H1 (cell line): ENCODE measurements around the gene CLIC1. TPM values are rescaled to one million over a fixed set of nuclear protein-coding genes. Genes with fewer than 3 reads are reported as not detected.

ENCODE experiments used
- CHD2 ChIP-seq: IDR thresholded peaks from 2 replicates; pipeline ENCODE4 v1.6.1; 2012; ENCODE audit warnings: low read length, improper control_type of control experiment
- SP2 ChIP-seq: IDR thresholded peaks from 2 replicates; pipeline ENCODE4 v1.6.1; 2012; ENCODE audit warnings: mild to moderate bottlenecking, low read length, inconsistent platforms
- TCF12 ChIP-seq: IDR thresholded peaks from 2 replicates; pipeline ENCODE4 v1.6.1; 2011; ENCODE audit warnings: low read depth, mild to moderate bottlenecking, low read length
- polyA plus RNA-seq, 7 experiments: library from polyadenylated mRNA; depleted of rRNA in 3 of 7; stranded (reverse) in 5 of 7; unstranded in 2 of 7; fragments of >200 nt in 5 of 7; fragments of 200-250 nt in 2 of 7; gene quantifications; 1 replicate in 5 of 7; 2 replicates in 1 of 7; 4 replicates in 1 of 7; pipeline versions ENCODE4 v1.2.1 to v1.2.3, GENCODE V29; 2011 to 2013; ENCODE audit warnings: missing spikeins in 2 of 7, mixed read lengths in 2 of 7
- total RNA-seq: library from RNA; stranded (reverse); fragmentation: NEBNext Ultra II Directional; extraction: Animal tissue kit (Norgen Biotek cat#: 25700); gene quantifications from 2 replicates; pipeline ENCODE4 v1.2.1, GENCODE V29; 2021
- TF ChIP-seq, protein P1 (sequence below): fragments of 300-600 bp; sonication (generic); IDR thresholded peaks from 2 replicates; pipeline ENCODE4 v1.7.1; 2012; ENCODE audit warnings: low read length, moderate library complexity, mild to moderate bottlenecking, inconsistent platforms; ENCODE audit not compliant: insufficient replicate concordance
- TF ChIP-seq, protein P2 (sequence below): IDR thresholded peaks from 2 replicates; pipeline ENCODE4 v1.6.1; 2011; ENCODE audit warnings: low read depth, mild to moderate bottlenecking, low read length; ENCODE audit not compliant: insufficient read depth

Gene CLIC1
- total and polyA plus RNA-seq, 2 of the 8 experiments (the other 6 are each of a cell fraction or from before 2014, with no cell fraction given): 250 to 277 TPM

DNA sequence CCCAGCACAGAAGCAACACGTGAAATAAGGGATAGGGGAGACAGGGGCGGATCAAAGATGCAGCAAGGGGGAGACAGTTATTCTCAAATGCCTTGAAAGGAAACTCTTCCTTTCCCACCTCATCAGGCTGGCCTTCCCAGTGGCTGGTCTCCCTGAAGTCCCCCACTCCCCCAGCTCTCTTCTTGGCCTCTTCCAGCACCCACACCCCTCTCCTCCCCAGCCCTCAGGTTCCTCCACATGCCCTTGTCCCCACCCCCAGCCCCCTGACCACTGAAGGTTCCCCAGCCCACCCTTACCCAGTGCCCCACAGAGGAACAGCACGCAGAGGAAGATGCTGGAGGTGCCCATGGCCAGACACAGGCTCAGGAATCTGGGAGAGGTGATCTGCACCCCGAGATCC, 22.9 kb downstream of the CLIC1 start (continued):
- TF ChIP-seq, protein P1, sequence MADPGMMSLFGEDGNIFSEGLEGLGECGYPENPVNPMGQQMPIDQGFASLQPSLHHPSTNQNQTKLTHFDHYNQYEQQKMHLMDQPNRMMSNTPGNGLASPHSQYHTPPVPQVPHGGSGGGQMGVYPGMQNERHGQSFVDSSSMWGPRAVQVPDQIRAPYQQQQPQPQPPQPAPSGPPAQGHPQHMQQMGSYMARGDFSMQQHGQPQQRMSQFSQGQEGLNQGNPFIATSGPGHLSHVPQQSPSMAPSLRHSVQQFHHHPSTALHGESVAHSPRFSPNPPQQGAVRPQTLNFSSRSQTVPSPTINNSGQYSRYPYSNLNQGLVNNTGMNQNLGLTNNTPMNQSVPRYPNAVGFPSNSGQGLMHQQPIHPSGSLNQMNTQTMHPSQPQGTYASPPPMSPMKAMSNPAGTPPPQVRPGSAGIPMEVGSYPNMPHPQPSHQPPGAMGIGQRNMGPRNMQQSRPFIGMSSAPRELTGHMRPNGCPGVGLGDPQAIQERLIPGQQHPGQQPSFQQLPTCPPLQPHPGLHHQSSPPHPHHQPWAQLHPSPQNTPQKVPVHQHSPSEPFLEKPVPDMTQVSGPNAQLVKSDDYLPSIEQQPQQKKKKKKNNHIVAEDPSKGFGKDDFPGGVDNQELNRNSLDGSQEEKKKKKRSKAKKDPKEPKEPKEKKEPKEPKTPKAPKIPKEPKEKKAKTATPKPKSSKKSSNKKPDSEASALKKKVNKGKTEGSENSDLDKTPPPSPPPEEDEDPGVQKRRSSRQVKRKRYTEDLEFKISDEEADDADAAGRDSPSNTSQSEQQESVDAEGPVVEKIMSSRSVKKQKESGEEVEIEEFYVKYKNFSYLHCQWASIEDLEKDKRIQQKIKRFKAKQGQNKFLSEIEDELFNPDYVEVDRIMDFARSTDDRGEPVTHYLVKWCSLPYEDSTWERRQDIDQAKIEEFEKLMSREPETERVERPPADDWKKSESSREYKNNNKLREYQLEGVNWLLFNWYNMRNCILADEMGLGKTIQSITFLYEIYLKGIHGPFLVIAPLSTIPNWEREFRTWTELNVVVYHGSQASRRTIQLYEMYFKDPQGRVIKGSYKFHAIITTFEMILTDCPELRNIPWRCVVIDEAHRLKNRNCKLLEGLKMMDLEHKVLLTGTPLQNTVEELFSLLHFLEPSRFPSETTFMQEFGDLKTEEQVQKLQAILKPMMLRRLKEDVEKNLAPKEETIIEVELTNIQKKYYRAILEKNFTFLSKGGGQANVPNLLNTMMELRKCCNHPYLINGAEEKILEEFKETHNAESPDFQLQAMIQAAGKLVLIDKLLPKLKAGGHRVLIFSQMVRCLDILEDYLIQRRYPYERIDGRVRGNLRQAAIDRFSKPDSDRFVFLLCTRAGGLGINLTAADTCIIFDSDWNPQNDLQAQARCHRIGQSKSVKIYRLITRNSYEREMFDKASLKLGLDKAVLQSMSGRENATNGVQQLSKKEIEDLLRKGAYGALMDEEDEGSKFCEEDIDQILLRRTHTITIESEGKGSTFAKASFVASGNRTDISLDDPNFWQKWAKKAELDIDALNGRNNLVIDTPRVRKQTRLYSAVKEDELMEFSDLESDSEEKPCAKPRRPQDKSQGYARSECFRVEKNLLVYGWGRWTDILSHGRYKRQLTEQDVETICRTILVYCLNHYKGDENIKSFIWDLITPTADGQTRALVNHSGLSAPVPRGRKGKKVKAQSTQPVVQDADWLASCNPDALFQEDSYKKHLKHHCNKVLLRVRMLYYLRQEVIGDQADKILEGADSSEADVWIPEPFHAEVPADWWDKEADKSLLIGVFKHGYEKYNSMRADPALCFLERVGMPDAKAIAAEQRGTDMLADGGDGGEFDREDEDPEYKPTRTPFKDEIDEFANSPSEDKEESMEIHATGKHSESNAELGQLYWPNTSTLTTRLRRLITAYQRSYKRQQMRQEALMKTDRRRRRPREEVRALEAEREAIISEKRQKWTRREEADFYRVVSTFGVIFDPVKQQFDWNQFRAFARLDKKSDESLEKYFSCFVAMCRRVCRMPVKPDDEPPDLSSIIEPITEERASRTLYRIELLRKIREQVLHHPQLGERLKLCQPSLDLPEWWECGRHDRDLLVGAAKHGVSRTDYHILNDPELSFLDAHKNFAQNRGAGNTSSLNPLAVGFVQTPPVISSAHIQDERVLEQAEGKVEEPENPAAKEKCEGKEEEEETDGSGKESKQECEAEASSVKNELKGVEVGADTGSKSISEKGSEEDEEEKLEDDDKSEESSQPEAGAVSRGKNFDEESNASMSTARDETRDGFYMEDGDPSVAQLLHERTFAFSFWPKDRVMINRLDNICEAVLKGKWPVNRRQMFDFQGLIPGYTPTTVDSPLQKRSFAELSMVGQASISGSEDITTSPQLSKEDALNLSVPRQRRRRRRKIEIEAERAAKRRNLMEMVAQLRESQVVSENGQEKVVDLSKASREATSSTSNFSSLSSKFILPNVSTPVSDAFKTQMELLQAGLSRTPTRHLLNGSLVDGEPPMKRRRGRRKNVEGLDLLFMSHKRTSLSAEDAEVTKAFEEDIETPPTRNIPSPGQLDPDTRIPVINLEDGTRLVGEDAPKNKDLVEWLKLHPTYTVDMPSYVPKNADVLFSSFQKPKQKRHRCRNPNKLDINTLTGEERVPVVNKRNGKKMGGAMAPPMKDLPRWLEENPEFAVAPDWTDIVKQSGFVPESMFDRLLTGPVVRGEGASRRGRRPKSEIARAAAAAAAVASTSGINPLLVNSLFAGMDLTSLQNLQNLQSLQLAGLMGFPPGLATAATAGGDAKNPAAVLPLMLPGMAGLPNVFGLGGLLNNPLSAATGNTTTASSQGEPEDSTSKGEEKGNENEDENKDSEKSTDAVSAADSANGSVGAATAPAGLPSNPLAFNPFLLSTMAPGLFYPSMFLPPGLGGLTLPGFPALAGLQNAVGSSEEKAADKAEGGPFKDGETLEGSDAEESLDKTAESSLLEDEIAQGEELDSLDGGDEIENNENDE: no peak
- TF ChIP-seq, protein P2, sequence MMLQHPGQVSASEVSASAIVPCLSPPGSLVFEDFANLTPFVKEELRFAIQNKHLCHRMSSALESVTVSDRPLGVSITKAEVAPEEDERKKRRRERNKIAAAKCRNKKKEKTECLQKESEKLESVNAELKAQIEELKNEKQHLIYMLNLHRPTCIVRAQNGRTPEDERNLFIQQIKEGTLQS: no peak
- TF ChIP-seq SP2 (no peak), TCF12 (no peak), CHD2 (no peak)
